GM23338 (cell line): ENCODE measurements around the gene PNLIPRP2. TPM values are rescaled to one million over a fixed set of nuclear protein-coding genes. Genes with fewer than 3 reads are reported as not detected.

Experiments used
- ATAC-seq: fragments of 200-7000 bp; cut with Tn5 transposase; 3 replicates; pipeline ENCODE4 v1.9.1; 2020
- DNase-seq: peaks from one replicate; pipeline ENCODE4 v3.0.0-alpha.2; 2015; ENCODE audit warnings: low spot score
- H2AFZ ChIP-seq: fragments of 200-600 bp; sonication (generic); 2 replicates; pipeline ENCODE4 v1.8.0; 2016; ENCODE audit warnings: antibody characterized with exemption, mild to moderate bottlenecking, moderate library complexity
- H3F3A ChIP-seq: fragments of 200-600 bp; sonication (generic); replicated peaks from 2 replicates; pipeline ENCODE4 v1.8.0; 2017; ENCODE audit warnings: antibody characterized with exemption, mixed run types, low read depth
- H3K27ac ChIP-seq: fragments of 200-600 bp; sonication (generic); 2 replicates; pipeline ENCODE4 v1.6.1; 2016; ENCODE audit warnings: low read depth
- H3K27me3 ChIP-seq: fragments of 200-600 bp; sonication (generic); 2 replicates; pipeline ENCODE4 v1.8.0; 2016; ENCODE audit warnings: mild to moderate bottlenecking, mixed run types, moderate library complexity; ENCODE audit not compliant: insufficient read depth
- H3K36me3 ChIP-seq: fragments of 200-600 bp; sonication (generic); 2 replicates; pipeline ENCODE4 v1.8.0; 2016; ENCODE audit warnings: mild to moderate bottlenecking; ENCODE audit not compliant: insufficient read depth
- H3K4me1 ChIP-seq: fragments of 200-600 bp; sonication (generic); 2 replicates; pipeline ENCODE4 v1.8.0; 2016; ENCODE audit warnings: mild to moderate bottlenecking, moderate library complexity; ENCODE audit not compliant: insufficient read depth
- H3K4me2 ChIP-seq: fragments of 200-600 bp; sonication (generic); 2 replicates; pipeline ENCODE4 v1.7.1; 2017; ENCODE audit warnings: mixed run types
- H3K4me3 ChIP-seq: fragments of 200-600 bp; sonication (generic); 2 replicates; pipeline ENCODE4 v1.6.1; 2016; ENCODE audit warnings: mixed run types
- H3K79me2 ChIP-seq: fragments of 200-600 bp; sonication (generic); replicated peaks from 2 replicates; pipeline ENCODE4 v1.8.0; 2017; ENCODE audit warnings: mild to moderate bottlenecking; ENCODE audit not compliant: insufficient read depth
- H3K9me2 ChIP-seq: fragments of 200-600 bp; sonication (generic); 2 replicates; pipeline ENCODE4 v1.8.0; 2017; ENCODE audit not compliant: insufficient read depth
- H4K20me1 ChIP-seq: fragments of 200-600 bp; sonication (generic); replicated peaks from 2 replicates; pipeline ENCODE4 v1.8.0; 2017; ENCODE audit warnings: mild to moderate bottlenecking; ENCODE audit not compliant: insufficient read depth
- H3K27ac Mint-ChIP-seq: 2 replicates; pipeline ENCODE4 v1.8.0; 2020; ENCODE audit warnings: inconsistent platforms, mild to moderate bottlenecking, moderate library complexity, mixed read lengths
- H3K27me3 Mint-ChIP-seq: 3 replicates; pipeline ENCODE4 v1.8.0; 2022; ENCODE audit warnings: low read depth, mild to moderate bottlenecking, moderate library complexity, mixed read lengths, inconsistent platforms; ENCODE audit not compliant: insufficient read depth, poor library complexity
- H3K36me3 Mint-ChIP-seq: 3 replicates; pipeline ENCODE4 v1.8.0; 2021; ENCODE audit warnings: low read depth, mild to moderate bottlenecking, inconsistent platforms, moderate library complexity, mixed read lengths
- H3K4me1 Mint-ChIP-seq: 3 replicates; pipeline ENCODE4 v1.8.0; 2020; ENCODE audit warnings: mild to moderate bottlenecking, inconsistent platforms, mixed read lengths
- H3K4me3 Mint-ChIP-seq: 3 replicates; pipeline ENCODE4 v1.8.0; 2021; ENCODE audit warnings: moderate library complexity, mild to moderate bottlenecking, inconsistent platforms, mixed read lengths
- H3K9me3 Mint-ChIP-seq: 3 replicates; pipeline ENCODE4 v1.8.0; 2020; ENCODE audit warnings: moderate library complexity, mild to moderate bottlenecking, inconsistent platforms, mixed read lengths
- CREB1 ChIP-seq: fragments of 250-450 bp; sonication (Bioruptor Pico); IDR thresholded peaks from 2 replicates; pipeline ENCODE4 v1.5.0; 2020; ENCODE audit warnings: low read depth, mild to moderate bottlenecking, moderate library complexity
- EZH2 ChIP-seq: fragments of 200-600 bp; sonication (generic); IDR thresholded peaks from one replicate; pipeline ENCODE4 v1.8.0; 2017; ENCODE audit warnings: antibody characterized with exemption, mild to moderate bottlenecking, low read depth; ENCODE audit not compliant: unreplicated experiment
- EZH2phosphoT487 ChIP-seq: fragments of 200-600 bp; sonication (generic); IDR thresholded peaks from one replicate; pipeline ENCODE4 v1.8.1; 2018; ENCODE audit warnings: antibody characterized with exemption; ENCODE audit not compliant: unreplicated experiment
- JUNB ChIP-seq: IDR thresholded peaks from one replicate; pipeline ENCODE4 v1.6.1; 2016; ENCODE audit warnings: antibody characterized with exemption; ENCODE audit not compliant: unreplicated experiment
- NANOG ChIP-seq: IDR thresholded peaks from 2 replicates; pipeline ENCODE4 v1.6.1; 2016; ENCODE audit warnings: antibody characterized with exemption, borderline replicate concordance
- POLR2AphosphoS5 ChIP-seq: IDR thresholded peaks from 2 replicates; pipeline ENCODE4 v1.6.1; 2016; ENCODE audit warnings: antibody characterized with exemption, low read depth
- ZNF114 ChIP-seq: fragments of 250-450 bp; sonication (Bioruptor Pico); IDR thresholded peaks from 2 replicates; pipeline ENCODE4 v1.5.0; 2020; ENCODE audit warnings: mild to moderate bottlenecking, moderate library complexity
- ZNF331 ChIP-seq: fragments of 250-450 bp; sonication (Bioruptor Pico); IDR thresholded peaks from 2 replicates; pipeline ENCODE4 v1.5.0; 2020; ENCODE audit warnings: low read depth, mild to moderate bottlenecking, moderate library complexity
- polyA plus RNA-seq: library from polyadenylated mRNA; unstranded; fragments of >200 nt; fragmentation: Nextera tagmentation; extraction: Ambion mirVana; gene quantifications from 2 replicates; pipeline ENCODE4 v1.2.1, GENCODE V29; 2016
- total RNA-seq: library from RNA; depleted of rRNA; stranded (reverse); fragments of >200 nt; shearing (Covaris generic); gene quantifications from 2 replicates; pipeline ENCODE4 v1.2.3, GENCODE V29; 2014
- TF ChIP-seq, protein P1 (sequence below): fragments of 250-450 bp; sonication (Bioruptor Pico); IDR thresholded peaks from 2 replicates; pipeline ENCODE4 v1.5.0; 2020; ENCODE audit warnings: mild to moderate bottlenecking, moderate library complexity
- TF ChIP-seq, protein P2 (sequence below): IDR thresholded peaks from 2 replicates; pipeline ENCODE4 v1.6.1; 2016; ENCODE audit warnings: antibody characterized with exemption
- TF ChIP-seq, protein P3 (sequence below): IDR thresholded peaks from one replicate; pipeline ENCODE4 v1.6.1; 2018; ENCODE audit warnings: antibody characterized with exemption; ENCODE audit not compliant: unreplicated experiment

PNLIPRP2 gene
- total and polyA plus RNA-seq, 2 experiments from 2014 or later = 0.24 TPM; not detected in 1

DNA sequence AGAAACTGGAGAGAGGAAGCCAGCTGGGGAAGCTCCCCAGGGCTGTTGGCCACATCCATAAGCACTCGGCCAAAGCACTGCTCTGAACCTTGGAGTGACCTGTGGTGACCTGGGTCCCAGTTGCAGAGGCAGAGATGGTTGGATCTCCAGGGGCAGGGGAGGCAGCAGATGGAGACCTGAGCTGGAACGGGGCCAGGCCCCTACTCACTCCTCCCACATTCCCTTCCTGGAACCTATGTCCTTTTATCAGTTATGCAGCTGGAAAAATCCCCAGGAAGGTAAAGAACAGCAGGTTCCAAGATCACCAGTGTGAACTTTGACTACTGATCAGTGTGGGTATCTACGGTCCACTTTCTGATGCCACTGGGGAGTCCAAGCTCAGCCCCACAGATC lies 9.6 kb upstream of the PNLIPRP2 start (continued):
- TF ChIP-seq, protein P1, sequence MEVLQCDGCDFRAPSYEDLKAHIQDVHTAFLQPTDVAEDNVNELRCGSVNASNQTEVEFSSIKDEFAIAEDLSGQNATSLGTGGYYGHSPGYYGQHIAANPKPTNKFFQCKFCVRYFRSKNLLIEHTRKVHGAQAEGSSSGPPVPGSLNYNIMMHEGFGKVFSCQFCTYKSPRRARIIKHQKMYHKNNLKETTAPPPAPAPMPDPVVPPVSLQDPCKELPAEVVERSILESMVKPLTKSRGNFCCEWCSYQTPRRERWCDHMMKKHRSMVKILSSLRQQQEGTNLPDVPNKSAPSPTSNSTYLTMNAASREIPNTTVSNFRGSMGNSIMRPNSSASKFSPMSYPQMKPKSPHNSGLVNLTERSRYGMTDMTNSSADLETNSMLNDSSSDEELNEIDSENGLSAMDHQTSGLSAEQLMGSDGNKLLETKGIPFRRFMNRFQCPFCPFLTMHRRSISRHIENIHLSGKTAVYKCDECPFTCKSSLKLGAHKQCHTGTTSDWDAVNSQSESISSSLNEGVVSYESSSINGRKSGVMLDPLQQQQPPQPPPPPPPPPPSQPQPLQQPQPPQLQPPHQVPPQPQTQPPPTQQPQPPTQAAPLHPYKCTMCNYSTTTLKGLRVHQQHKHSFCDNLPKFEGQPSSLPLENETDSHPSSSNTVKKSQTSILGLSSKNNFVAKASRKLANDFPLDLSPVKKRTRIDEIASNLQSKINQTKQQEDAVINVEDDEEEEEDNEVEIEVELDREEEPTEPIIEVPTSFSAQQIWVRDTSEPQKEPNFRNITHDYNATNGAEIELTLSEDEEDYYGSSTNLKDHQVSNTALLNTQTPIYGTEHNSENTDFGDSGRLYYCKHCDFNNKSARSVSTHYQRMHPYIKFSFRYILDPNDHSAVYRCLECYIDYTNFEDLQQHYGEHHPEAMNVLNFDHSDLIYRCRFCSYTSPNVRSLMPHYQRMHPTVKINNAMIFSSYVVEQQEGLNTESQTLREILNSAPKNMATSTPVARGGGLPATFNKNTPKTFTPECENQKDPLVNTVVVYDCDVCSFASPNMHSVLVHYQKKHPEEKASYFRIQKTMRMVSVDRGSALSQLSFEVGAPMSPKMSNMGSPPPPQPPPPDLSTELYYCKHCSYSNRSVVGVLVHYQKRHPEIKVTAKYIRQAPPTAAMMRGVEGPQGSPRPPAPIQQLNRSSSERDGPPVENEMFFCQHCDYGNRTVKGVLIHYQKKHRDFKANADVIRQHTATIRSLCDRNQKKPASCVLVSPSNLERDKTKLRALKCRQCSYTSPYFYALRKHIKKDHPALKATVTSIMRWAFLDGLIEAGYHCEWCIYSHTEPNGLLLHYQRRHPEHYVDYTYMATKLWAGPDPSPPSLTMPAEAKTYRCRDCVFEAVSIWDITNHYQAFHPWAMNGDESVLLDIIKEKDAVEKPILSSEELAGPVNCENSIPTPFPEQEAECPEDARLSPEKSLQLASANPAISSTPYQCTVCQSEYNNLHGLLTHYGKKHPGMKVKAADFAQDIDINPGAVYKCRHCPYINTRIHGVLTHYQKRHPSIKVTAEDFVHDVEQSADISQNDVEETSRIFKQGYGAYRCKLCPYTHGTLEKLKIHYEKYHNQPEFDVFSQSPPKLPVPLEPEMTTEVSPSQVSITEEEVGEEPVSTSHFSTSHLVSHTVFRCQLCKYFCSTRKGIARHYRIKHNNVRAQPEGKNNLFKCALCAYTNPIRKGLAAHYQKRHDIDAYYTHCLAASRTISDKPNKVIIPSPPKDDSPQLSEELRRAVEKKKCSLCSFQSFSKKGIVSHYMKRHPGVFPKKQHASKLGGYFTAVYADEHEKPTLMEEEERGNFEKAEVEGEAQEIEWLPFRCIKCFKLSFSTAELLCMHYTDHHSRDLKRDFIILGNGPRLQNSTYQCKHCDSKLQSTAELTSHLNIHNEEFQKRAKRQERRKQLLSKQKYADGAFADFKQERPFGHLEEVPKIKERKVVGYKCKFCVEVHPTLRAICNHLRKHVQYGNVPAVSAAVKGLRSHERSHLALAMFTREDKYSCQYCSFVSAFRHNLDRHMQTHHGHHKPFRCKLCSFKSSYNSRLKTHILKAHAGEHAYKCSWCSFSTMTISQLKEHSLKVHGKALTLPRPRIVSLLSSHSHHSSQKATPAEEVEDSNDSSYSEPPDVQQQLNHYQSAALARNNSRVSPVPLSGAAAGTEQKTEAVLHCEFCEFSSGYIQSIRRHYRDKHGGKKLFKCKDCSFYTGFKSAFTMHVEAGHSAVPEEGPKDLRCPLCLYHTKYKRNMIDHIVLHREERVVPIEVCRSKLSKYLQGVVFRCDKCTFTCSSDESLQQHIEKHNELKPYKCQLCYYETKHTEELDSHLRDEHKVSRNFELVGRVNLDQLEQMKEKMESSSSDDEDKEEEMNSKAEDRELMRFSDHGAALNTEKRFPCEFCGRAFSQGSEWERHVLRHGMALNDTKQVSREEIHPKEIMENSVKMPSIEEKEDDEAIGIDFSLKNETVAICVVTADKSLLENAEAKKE (CRISPR knock-in tag) = no peak
- no peak for TF ChIP-seq CREB1 (CRISPR knock-in tag)
- no peak for TF ChIP-seq POLR2AphosphoS5
- TF ChIP-seq NANOG = no peak
- TF ChIP-seq ZNF331 (CRISPR knock-in tag) = no peak

DNA sequence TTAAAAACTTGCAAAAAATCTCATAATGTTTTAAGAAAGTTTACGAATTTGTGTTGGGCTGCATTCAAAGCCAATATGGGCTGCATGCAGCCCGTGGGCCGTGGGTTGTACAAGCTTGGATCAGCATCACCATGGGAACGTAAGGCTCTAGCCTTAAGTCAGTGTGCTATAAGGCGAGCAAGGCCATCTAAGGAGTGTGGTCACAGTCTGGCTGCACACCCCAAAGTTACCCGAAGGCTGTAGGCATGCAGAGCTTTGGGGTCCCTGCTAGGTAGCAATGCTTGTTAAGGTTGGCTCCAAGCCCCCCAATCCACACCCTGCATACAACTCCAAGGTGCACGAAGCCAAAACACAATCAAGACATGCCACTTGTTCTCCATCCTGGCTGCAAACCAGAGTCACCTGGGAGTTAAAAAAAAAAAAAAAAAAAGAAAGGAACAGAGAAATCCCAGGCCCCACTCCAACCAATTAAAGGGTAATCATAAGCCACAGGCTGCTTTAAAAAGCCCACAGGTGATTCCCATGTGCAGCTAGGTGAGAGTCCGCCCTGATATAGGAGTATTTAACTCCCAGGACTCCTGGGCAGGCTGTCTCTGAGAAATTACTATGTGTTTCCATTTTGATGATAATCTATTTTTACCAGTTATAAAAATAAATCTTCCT lies 8.5 kb upstream of the PNLIPRP2 start:
- Mint-ChIP-seq H3K4me1 (peaks cover 6% of the 10 kb centered on the region; the same call in 2 of the 3 replicates), H3K36me3 (peaks cover 3% of the 10 kb centered on the region; the same call in 2 of the 3 replicates), H3K9me3 (peaks cover 17% of the 10 kb centered on the region), H3K4me3 (no peak overlapping the region), H3K27ac (no peak overlapping the region), H3K27me3 (peaks cover 13% of the 10 kb centered on the region)
- no peak for ATAC-seq
- H3F3A ChIP-seq = no peaks in the 10 kb centered on the region
- no peaks in the 10 kb centered on the region for H4K20me1 ChIP-seq
- DNase-seq = no peak
- H2AFZ ChIP-seq = no peak overlapping the region
- no peaks in the 10 kb centered on the region for H3K79me2 ChIP-seq
- H3K4me2 ChIP-seq = no peak overlapping the region
- no peak overlapping the region for H3K4me3 ChIP-seq
- peaks cover 14% of the 10 kb centered on the region; the same call in 1 of the 2 replicates for H3K27me3 ChIP-seq
- H3K27ac ChIP-seq = no peak overlapping the region
- H3K4me1 ChIP-seq = no peaks in the 10 kb centered on the region
- H3K36me3 ChIP-seq = 0 out of 2 replicates have a peak, but pooled peaks cover 3% of the 10 kb centered on the region
- H3K9me2 ChIP-seq = peaks cover 6% of the 10 kb centered on the region; the same call in 1 of the 2 replicates
- TF ChIP-seq ZNF331 (CRISPR knock-in tag) (no peak), EZH2phosphoT487 (no peak), EZH2 (no peak), POLR2AphosphoS5 (no peak), NANOG (no peak), JUNB (no peak), ZNF114 (no peak), CREB1 (CRISPR knock-in tag) (no peak)
- TF ChIP-seq, protein P2, sequence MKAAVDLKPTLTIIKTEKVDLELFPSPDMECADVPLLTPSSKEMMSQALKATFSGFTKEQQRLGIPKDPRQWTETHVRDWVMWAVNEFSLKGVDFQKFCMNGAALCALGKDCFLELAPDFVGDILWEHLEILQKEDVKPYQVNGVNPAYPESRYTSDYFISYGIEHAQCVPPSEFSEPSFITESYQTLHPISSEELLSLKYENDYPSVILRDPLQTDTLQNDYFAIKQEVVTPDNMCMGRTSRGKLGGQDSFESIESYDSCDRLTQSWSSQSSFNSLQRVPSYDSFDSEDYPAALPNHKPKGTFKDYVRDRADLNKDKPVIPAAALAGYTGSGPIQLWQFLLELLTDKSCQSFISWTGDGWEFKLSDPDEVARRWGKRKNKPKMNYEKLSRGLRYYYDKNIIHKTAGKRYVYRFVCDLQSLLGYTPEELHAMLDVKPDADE = no peak
- TF ChIP-seq, protein P3, sequence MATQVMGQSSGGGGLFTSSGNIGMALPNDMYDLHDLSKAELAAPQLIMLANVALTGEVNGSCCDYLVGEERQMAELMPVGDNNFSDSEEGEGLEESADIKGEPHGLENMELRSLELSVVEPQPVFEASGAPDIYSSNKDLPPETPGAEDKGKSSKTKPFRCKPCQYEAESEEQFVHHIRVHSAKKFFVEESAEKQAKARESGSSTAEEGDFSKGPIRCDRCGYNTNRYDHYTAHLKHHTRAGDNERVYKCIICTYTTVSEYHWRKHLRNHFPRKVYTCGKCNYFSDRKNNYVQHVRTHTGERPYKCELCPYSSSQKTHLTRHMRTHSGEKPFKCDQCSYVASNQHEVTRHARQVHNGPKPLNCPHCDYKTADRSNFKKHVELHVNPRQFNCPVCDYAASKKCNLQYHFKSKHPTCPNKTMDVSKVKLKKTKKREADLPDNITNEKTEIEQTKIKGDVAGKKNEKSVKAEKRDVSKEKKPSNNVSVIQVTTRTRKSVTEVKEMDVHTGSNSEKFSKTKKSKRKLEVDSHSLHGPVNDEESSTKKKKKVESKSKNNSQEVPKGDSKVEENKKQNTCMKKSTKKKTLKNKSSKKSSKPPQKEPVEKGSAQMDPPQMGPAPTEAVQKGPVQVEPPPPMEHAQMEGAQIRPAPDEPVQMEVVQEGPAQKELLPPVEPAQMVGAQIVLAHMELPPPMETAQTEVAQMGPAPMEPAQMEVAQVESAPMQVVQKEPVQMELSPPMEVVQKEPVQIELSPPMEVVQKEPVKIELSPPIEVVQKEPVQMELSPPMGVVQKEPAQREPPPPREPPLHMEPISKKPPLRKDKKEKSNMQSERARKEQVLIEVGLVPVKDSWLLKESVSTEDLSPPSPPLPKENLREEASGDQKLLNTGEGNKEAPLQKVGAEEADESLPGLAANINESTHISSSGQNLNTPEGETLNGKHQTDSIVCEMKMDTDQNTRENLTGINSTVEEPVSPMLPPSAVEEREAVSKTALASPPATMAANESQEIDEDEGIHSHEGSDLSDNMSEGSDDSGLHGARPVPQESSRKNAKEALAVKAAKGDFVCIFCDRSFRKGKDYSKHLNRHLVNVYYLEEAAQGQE = no peak
